ENCODE results near the gene PDGFRB. TPM values are rescaled to one million over a fixed set of nuclear protein-coding genes. Genes with fewer than 3 reads are reported as not detected.

PDGFRB gene
- total RNA-seq, 1 donor = 0.54 TPM

DNA sequence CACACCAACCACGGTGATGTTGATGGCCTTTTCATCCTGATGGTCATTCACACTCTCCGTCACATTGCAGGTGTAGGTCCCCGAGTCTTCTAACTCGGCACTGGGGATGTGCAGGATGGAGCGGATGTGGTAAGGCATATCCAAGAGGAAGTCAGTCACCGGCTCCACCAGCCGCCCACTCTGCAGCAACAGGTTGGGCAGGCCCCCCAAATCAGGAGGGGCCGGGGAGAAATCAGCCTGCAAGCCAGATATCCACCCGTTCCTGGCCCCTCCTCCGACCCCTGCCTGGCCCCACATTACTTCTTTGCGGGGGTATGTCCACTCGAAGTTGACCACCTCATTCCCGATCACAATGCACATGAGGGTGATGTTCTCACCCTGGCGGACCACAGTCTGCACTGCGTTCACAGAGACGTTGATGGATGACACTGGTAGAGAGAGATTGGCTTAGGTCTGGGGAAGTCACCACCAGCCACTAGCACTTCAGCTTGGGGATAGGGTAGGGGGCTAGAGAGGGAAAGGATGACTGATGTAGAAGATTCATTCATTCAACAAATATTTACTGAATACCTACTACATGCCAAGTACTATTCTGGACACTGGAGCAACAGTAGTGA, 22.0 kb downstream of the PDGFRB start:
- DNase-seq (ENCODE audit: low read depth in 2 of 3, low spot score in 2 of 3) = no peak

GRCh38 chr5:150132740-150133139, 22.9 kb downstream of the PDGFRB start:
- no peak for DNase-seq (ENCODE audit: low read depth in 2 of 3, low spot score in 2 of 3)

- DNase-seq (ENCODE audit: low read depth in 2 of 3, low spot score in 2 of 3) = peak in 1 of 3 donors; percentile 56
These were observed 23.5 kb downstream of the PDGFRB start for GRCh38 chr5:150131978-150132694.

DNA sequence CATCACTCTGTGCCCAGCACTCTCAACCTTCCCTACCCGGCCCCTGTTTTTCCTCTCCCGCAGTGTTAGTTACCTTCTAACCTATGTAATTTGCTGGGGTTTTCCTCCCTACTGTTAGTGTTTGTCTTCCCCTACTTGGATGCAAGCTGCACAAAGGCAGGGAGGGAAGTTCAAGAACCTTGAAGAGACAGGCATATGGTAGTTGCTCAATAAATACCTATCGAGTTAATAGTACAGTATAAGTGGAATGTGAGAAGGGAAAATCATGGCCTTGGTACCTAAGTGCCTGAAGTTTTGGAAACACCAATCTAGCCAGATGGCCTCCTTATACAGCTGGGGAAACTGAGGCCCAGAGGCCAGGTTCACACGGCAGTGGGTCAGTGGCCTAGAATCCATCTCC, 24.2 kb downstream of the PDGFRB start:
- DNase-seq (ENCODE audit: low read depth in 2 of 3, low spot score in 2 of 3) = no peak

GRCh38 chr5:150130493-150130922, 25.1 kb downstream of the PDGFRB start:
- DNase-seq (ENCODE audit: low read depth in 2 of 3, low spot score in 2 of 3) = no peak

- DNase-seq (ENCODE audit: low read depth in 2 of 3, low spot score in 2 of 3) = peak in 2 of 3 donors; percentile 57 to 65
These were observed 25.7 kb downstream of the PDGFRB start for GRCh38 chr5:150129813-150130492.

DNA sequence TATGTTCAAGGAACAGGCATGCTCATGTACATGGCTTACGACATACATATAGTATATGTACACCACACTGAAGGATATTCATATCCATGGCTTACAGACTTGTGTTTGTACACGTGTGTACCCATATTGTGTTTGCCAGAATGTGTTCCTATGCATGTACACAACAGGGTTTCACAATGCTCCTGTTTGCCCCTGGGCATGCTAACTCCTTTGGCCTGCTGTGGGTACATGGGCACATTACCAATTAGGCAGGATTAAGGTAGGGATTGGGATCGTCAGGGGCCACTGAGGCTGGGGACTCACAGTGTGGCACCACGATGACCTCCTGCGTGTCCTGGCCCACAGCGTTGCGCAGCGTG, 26.2 kb downstream of the PDGFRB start:
- no peak for DNase-seq (ENCODE audit: low read depth in 2 of 3, low spot score in 2 of 3)

DNA sequence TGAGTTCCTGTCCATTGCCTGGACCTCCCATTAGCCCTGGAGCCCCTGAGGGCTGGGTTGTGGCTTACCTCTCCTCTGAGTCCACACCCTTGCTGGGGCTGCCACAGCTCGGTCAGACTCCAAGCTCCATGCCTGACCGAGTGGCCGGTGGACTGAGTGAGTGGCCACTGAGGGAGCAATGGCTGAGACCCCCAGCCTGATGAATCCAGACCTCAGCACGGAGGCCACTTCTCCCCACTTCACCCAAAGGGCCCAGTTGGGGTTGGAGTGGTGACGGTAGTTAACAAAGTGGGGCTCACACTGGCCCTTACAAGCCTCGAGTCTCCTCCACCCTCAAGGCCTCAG, 28.8 kb downstream of the PDGFRB start:
- DNase-seq (ENCODE audit: low read depth in 2 of 3, low spot score in 2 of 3) = no peak

DNA sequence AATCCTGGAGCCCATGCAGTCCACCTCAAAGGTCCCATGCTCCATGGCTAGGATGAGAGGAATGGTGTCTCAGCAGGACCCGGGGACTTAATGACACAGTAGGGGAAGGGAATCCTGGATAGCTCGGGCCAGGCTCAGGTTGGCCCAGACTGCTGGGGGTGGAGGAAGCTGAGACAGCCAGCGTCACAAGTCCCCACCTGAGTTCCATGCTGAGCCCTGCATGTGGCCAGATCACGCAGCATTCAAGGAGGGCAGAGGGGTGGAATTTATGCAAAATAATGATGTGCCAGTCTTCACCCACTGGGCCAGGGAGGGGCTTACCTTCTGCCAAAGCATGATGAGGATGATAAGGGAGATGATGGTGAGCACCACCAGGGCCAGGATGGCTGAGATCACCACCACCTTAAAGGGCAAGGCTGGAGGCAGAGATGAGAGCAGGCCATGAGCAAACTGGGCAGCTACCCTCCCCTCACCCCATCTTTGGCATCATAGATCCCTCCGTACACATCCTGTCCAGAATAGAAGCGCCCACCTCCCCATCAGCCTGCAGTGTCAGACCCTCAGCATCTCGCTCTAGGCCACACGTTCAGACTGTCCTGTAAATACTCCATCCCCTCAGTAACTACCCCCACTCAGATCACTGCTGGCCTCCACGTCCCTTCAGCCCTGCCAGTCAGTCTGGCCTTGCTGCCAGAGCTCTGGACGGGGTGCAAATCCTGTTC, 29.3 kb downstream of the PDGFRB start:
- no peak for DNase-seq (ENCODE audit: low read depth in 2 of 3, low spot score in 2 of 3)

GRCh38 chr5:150125334-150125733, 30.3 kb downstream of the PDGFRB start:
- DNase-seq (ENCODE audit: low read depth in 2 of 3, low spot score in 2 of 3) = no peak

GRCh38 chr5:150124596-150124995, 31.0 kb downstream of the PDGFRB start:
- DNase-seq (ENCODE audit: low read depth in 2 of 3, low spot score in 2 of 3) = no peak

- no peak for DNase-seq (ENCODE audit: low read depth in 2 of 3, low spot score in 2 of 3)
These were observed 31.5 kb downstream of the PDGFRB start for GRCh38 chr5:150124111-150124557.

- DNase-seq (ENCODE audit: low read depth in 2 of 3, low spot score in 2 of 3) = peak in 1 of 3 donors; percentile 48
These were observed 32.1 kb downstream of the PDGFRB start for GRCh38 chr5:150123542-150123941.

DNA sequence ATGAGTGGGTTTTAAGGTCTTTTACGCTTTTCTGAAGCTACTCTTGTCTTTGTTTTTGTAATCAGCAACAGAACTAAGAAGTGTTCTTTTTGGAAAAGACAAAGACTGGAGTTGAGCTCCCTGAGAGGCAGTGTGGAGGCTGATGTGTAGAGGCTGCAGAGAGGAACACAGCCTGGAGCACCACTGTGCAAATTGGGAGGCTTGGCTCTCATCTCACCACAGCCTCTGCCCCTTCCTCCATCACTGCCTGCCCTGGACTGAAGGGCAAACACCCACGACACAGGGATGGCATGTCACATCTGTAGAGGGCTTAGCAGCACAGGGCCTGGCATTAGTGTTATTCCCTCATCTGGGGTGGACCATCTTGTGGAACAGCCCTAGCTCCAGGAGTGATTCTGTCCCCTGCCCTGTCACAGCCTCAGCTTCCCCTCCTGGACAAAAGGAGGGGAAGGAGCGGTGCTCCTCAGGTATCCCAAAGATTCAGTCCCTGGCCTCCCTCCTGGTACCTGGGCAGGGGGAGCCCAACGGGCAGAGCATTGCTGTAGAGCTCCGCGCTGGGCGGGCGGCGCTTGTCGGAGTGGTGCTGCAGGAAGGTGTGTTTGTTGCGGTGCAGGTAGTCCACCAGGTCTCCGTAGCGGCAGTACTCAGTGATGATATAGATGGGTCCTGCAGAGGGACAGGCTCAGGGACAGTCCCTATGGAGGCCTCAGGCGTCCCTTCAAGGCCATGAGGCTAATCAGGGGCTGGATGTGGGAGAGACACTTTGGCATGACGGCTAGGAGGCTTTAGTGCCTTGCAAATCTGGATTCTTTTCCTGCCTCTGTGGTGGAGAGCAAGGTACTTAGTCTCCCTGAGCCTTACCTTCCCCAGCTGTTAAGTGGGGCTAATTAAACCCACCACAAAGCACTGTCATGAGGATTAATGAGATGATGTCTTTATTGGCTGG, 32.8 kb downstream of the PDGFRB start:
- no peak for DNase-seq (ENCODE audit: low read depth in 2 of 3, low spot score in 2 of 3)

GRCh38 chr5:150122158-150122510, 33.5 kb downstream of the PDGFRB start:
- DNase-seq (ENCODE audit: low read depth in 2 of 3, low spot score in 2 of 3) = peak in 1 of 3 donors; percentile 53

GRCh38 chr5:150121448-150122157, 34.0 kb downstream of the PDGFRB start:
- no peak for DNase-seq (ENCODE audit: low read depth in 2 of 3, low spot score in 2 of 3)

DNA sequence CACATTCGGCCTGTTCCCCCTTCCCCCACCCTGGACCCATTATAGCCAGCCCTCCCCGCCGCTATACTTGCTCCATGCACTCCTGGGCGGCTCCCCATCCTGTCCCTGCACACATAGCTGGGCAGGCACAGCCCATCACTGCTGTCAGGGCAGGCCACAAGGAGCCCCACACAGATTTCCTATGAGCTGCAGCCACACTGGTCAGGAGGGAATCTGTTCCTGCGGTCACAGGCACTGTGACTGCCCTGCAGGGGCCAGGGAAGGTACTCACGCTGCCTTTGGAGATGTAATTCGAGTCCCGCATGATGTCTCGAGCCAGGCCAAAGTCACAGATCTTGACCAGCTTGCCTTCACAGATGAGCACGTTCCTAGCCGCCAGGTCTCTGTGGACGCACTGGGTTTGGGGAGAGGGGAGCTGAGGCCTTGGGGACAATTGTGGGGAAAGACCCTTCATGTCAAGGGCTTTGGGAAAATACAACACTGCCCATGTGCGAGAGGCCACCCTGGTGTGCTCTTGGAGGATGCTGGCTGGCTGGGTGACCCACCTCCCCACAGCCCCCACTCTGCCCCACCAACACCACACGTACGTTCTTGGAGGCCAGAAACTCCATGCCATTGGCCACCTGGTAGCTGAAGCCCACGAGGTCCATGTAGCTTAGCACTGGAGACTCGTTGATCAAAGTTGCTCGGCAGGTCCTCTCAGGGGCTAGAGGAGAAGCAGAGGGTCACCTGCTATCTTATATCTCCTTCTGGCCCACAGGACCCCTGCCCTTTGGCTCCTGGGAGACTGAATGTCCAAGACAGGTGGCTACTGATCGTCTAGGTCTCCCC, 34.8 kb downstream of the PDGFRB start:
- no peak for DNase-seq (ENCODE audit: low read depth in 2 of 3, low spot score in 2 of 3)

DNA sequence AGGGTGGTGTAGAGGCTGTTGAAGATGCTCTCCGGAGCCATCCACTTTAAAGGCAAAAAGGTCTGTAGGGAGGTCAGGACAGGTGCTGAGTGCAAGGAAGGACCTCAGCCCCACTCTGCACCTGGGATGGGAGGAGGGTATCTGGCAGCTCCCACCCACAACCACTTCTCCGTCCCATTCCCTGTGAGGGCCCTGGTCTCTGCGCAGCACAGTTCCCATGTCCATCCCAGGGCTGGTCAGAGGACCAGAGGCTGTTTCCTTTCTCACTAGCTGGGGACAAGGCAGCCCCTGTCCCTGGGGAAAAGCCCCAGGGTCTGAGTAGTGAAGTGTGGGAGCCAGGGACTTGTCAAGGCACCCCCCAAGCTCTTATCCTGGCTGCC, 35.6 kb downstream of the PDGFRB start:
- no peak for DNase-seq (ENCODE audit: low read depth in 2 of 3, low spot score in 2 of 3)
